CD1c-positive myeloid dendritic cell (primary cell): ENCODE results near the gene ZCCHC9.

Experiments
- DNase-seq: peaks from one replicate; pipeline ENCODE4 v3.0.0-alpha.2; 2016; ENCODE audit errors: extremely low spot score

The ZCCHC9 gene

DNA sequence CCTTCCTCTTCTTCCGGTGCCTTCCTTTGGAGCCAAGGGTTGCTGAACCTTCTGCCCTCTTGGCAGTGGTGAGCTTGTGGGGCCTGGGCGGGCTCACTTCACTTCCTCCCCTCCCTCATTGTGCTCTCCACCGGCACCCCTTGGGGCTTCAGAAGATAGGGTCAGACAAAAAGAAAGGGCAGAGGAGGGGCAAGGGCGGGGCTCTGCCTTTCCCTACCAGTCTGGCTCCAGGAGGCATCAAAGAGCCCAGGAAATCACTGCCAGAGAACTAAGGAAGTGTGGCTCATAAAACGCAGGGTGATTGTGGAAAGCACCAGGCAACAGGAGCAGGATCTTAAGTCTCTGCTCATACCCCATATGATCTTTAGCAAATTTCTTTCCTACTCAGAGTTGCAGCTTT is 57.7 kb downstream of the ZCCHC9 start:
- no peak for DNase-seq

DNA sequence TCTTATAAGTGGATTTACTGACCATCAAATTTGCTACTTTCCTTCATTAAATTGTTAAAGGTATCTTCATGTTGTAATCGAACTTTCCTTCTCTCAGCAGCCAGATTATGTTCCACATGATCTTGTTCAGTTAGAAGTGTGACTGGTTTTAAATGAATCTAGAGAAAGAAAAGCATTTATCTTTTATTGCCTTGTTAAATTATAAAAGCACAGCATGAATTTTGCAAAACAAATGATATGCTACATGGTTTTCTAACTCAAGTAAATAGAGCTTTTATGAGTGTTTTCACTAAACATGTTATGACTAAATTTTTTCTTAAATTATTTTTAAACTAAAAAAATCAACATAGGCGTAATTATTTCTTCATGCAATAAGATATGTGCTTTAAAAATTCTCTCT is 58.5 kb downstream of the ZCCHC9 start:
- DNase-seq: no peak

DNA sequence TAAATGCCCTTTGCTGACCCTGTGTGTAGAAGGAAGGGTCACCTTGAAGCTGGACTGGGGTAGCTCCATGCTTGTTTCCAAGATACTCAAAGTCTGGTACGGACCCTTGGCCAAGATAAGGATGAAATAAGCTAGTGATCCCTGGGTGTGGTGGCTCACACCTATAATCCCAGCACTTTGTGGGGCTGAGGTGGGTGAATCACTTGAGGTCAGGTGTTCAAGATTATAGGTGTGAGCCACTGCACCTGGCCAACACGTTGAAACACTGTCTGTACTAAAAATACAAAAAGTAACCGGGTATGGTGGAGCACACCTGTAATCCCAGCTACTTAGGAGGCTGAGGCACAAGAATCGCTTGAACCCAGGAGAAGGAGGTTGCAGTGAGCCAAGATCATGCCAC is 59.3 kb downstream of the ZCCHC9 start:
- no peak for DNase-seq

DNA sequence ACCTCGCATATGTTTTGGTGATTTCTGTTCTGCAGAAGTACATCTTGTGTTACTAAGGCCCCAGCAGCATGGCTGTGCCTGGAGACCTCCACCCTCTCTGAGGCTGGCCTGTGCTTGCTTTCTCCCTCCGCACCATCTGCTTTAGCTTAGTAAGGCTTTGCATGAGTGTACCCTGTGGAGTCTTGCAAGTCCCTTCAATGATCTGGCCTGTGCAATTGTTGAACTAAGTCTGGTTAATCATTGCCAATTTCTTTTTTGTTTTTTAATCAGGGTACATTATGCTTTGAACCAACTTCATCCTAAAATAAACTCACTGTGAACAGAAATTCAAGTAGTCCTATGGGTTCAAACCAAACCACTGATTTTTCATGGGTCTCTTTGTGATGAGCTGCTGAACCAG is 60.2 kb downstream of the ZCCHC9 start:
- no peak for DNase-seq
